IMR-90 (cell line): ENCODE results near the gene DCLRE1C. TPM values are rescaled to one million over a fixed set of nuclear protein-coding genes. Genes with fewer than 3 reads are reported as not detected.

Experiments
- polyA plus RNA-seq, 3 experiments: library from polyadenylated mRNA; depleted of rRNA; stranded (reverse); fragments of >200 nt; gene quantifications; 2 replicates each; pipeline ENCODE4 v1.2.3, GENCODE V29; 2012; ENCODE audit warnings: low replicate concordance in 1 of 3
- total RNA-seq: library from RNA; depleted of rRNA; stranded (reverse); fragments of >200 nt; gene quantifications from 2 replicates; pipeline ENCODE4 v1.2.3, GENCODE V29; 2012; rRNA removed

Gene DCLRE1C
- total and polyA plus RNA-seq, 2 of the 4 experiments (the other 2 are of a cell fraction) = 2.9 to 8.1 TPM

Other genes with a start within 250 kb of the DCLRE1C start
- gene FAM107B, start 179.2 kb downstream of the DCLRE1C start, total RNA-seq = 27.1 and 46.4 TPM in 2 replicates
- gene FAM107B, start 179.2 kb downstream of the DCLRE1C start, polyA plus RNA-seq (2012; rRNA removed) = 19.1 and 26.4 TPM in 2 replicates
- gene CDNF, start 116.1 kb downstream of the DCLRE1C start, total RNA-seq = 0.72 and 0.83 TPM in 2 replicates
- 1.1 and 1.3 TPM in 2 replicates for gene CDNF, start 116.1 kb downstream of the DCLRE1C start, polyA plus RNA-seq (2012; rRNA removed)
- 11.8 and 15.6 TPM in 2 replicates for gene HSPA14, start 115.8 kb downstream of the DCLRE1C start, total RNA-seq
- gene HSPA14, start 115.8 kb downstream of the DCLRE1C start, polyA plus RNA-seq (2012; rRNA removed) = 8.7 and 10.3 TPM in 2 replicates
- 16.0 and 17.2 TPM in 2 replicates for gene MSANTD7, start 115.8 kb downstream of the DCLRE1C start, total RNA-seq
- gene MSANTD7, start 115.8 kb downstream of the DCLRE1C start, polyA plus RNA-seq (2012; rRNA removed) = 4.2 and 4.7 TPM in 2 replicates
- 14.5 and 23.3 TPM in 2 replicates for gene SUV39H2, start 75.2 kb downstream of the DCLRE1C start, total RNA-seq
- 3.6 and 5.3 TPM in 2 replicates for gene SUV39H2, start 75.2 kb downstream of the DCLRE1C start, polyA plus RNA-seq (2012; rRNA removed)
- not detected in 2 replicates for gene MEIG1, start 5.3 kb upstream of the DCLRE1C start, total RNA-seq
- not detected in 2 replicates for gene MEIG1, start 5.3 kb upstream of the DCLRE1C start, polyA plus RNA-seq (2012; rRNA removed)
- gene OLAH, start 89.8 kb upstream of the DCLRE1C start, total RNA-seq = under 0.01 TPM in 1 of 2 replicates, not detected in the other
- not detected in 2 replicates for gene OLAH, start 89.8 kb upstream of the DCLRE1C start, polyA plus RNA-seq (2012; rRNA removed)
- gene ACBD7, start 134.7 kb upstream of the DCLRE1C start, total RNA-seq = 0.54 and 1.1 TPM in 2 replicates
- 0.26 and 0.29 TPM in 2 replicates for gene ACBD7, start 134.7 kb upstream of the DCLRE1C start, polyA plus RNA-seq (2012; rRNA removed)
- 12.4 and 13.1 TPM in 2 replicates for gene RPP38, start 143.3 kb upstream of the DCLRE1C start, total RNA-seq
- gene RPP38, start 143.3 kb upstream of the DCLRE1C start, polyA plus RNA-seq (2012; rRNA removed) = 18.0 and 19.0 TPM in 2 replicates
- gene NMT2, start 214.6 kb upstream of the DCLRE1C start, total RNA-seq = 41.0 and 51.9 TPM in 2 replicates
- gene NMT2, start 214.6 kb upstream of the DCLRE1C start, polyA plus RNA-seq (2012; rRNA removed) = 15.5 and 18.7 TPM in 2 replicates